HG03469 (cell line): ENCODE results near the gene ZNF682.
"Not testable (repeated sequence)": the region's sequence is repeated elsewhere in the genome, so short reads cannot be mapped to it uniquely, and the experiment has no call there.

Source experiments
- ATAC-seq: cut with Tn5 transposase; IDR thresholded peaks from one replicate; pipeline ENCODE4 v1.9.1; 2021; ENCODE audit warnings: mild to moderate bottlenecking, moderate library complexity, moderate number of reproducible peaks; ENCODE audit not compliant: unreplicated experiment

ZNF682 gene

GRCh38 chr19:20005741-20006140 lies 33.6 kb downstream of the ZNF682 start:
- no peak for ATAC-seq

GRCh38 chr19:19997656-19998268 lies 41.5 kb downstream of the ZNF682 start:
- ATAC-seq, result no peak

- ATAC-seq, result no peak
Measured at GRCh38 chr19:19966862-19967261, 72.4 kb downstream of the ZNF682 start.

GRCh38 chr19:19966126-19966525 lies 73.2 kb downstream of the ZNF682 start:
- ATAC-seq, result not testable (repeated sequence)

- ATAC-seq, result no peak
Measured at GRCh38 chr19:19964416-19964815, 74.9 kb downstream of the ZNF682 start.

- not testable (repeated sequence) for ATAC-seq
Measured at GRCh38 chr19:19959151-19959799, 80.0 kb downstream of the ZNF682 start.

- not testable (repeated sequence) for ATAC-seq
Measured at GRCh38 chr19:19957766-19958165, 81.5 kb downstream of the ZNF682 start.

GRCh38 chr19:19956434-19957075 lies 82.8 kb downstream of the ZNF682 start:
- no peak for ATAC-seq

GRCh38 chr19:19955208-19955607 lies 84.1 kb downstream of the ZNF682 start:
- no peak for ATAC-seq
